ENCODE measurements around the gene RGS12. TPM values are rescaled to one million over a fixed set of nuclear protein-coding genes. Genes with fewer than 3 reads are reported as not detected.

RGS12 gene
- total and polyA plus RNA-seq, 2 experiments from 2014 or later = 19.6 to 22.5 TPM

Other genes starting within 250 kb of the RGS12 start
- not detected in 2 replicates for gene HTT-AS, start 218.5 kb upstream of the RGS12 start, total RNA-seq
- gene HTT-AS, start 218.5 kb upstream of the RGS12 start, polyA plus RNA-seq = not detected in 2 replicates
- gene HTT, start 218.3 kb upstream of the RGS12 start, total RNA-seq = 30.6 and 33.9 TPM in 2 replicates
- 9.5 and 12.4 TPM in 2 replicates for gene HTT, start 218.3 kb upstream of the RGS12 start, polyA plus RNA-seq
- 0.08 and 0.57 TPM in 2 replicates for gene MSANTD1, start 43.9 kb upstream of the RGS12 start, total RNA-seq
- 0.30 and 0.51 TPM in 2 replicates for gene MSANTD1, start 43.9 kb upstream of the RGS12 start, polyA plus RNA-seq
- 0.32 and 0.87 TPM in 2 replicates for gene HGFAC, start 148.9 kb downstream of the RGS12 start, total RNA-seq
- 1.7 and 1.8 TPM in 2 replicates for gene HGFAC, start 148.9 kb downstream of the RGS12 start, polyA plus RNA-seq
- gene DOK7, start 170.3 kb downstream of the RGS12 start, total RNA-seq = 0.23 TPM in 1 of 2 replicates, not detected in the other
- 1.1 and 1.8 TPM in 2 replicates for gene DOK7, start 170.3 kb downstream of the RGS12 start, polyA plus RNA-seq
- 184 and 191 TPM in 2 replicates for gene LRPAP1, start 239.4 kb downstream of the RGS12 start, total RNA-seq
- gene LRPAP1, start 239.4 kb downstream of the RGS12 start, polyA plus RNA-seq = 299 and 379 TPM in 2 replicates

All from hepatocyte (in vitro differentiated cells).